SK-MEL-5 (cell line): ENCODE data around the gene WDFY1. TPM values are rescaled to one million over a fixed set of nuclear protein-coding genes. Genes with fewer than 3 reads are reported as not detected.
A peak's percentile ranks its signal among the peaks of the same experiment; 100 is the strongest.
"Not testable (repeated sequence)": the region's sequence is repeated elsewhere in the genome, so short reads cannot be mapped to it uniquely, and the experiment has no call there.

Experiments used
- DNase-seq: peaks from one replicate; pipeline ENCODE4 v3.0.0-alpha.2; 2016; ENCODE audit warnings: low read depth, low spot score
- in situ Hi-C: cut with HindIII; loops from 2 replicates; pipeline ENCODE4 v1.10.0; 2016; ENCODE audit warnings: low sequenced_read_pairs, high pct_unique_total_duplicates, low pct_unique_long_range_greater_than_20kb
- total RNA-seq: library from RNA; depleted of rRNA; stranded (reverse); fragments of >200 nt; shearing (Covaris generic); gene quantifications from 2 replicates; pipeline ENCODE4 v1.2.3, GENCODE V29; 2014

WDFY1 gene
- total RNA-seq, 1 experiment from 2014 or later: 156 TPM

GRCh38 chr2:223880796-223881195 is 64.3 kb downstream of the WDFY1 start:
- in situ Hi-C loops: no loop called here
- no peak for DNase-seq

- no peak for DNase-seq
- in situ Hi-C loops: no loop called here
Observed at GRCh38 chr2:223877721-223878410, 67.3 kb downstream of the WDFY1 start.

- in situ Hi-C loops: no loop called here
- DNase-seq: no peak
Observed at GRCh38 chr2:223873672-223874071, 71.5 kb downstream of the WDFY1 start.

GRCh38 chr2:223872772-223873171 is 72.4 kb downstream of the WDFY1 start:
- DNase-seq, in situ Hi-C loops: not testable (repeated sequence)

GRCh38 chr2:223871661-223872060 is 73.5 kb downstream of the WDFY1 start:
- in situ Hi-C loops, DNase-seq: not testable (repeated sequence)

- in situ Hi-C loops: no loop called here
- DNase-seq: no peak
Observed at GRCh38 chr2:223870840-223871611, 74.1 kb downstream of the WDFY1 start.

GRCh38 chr2:223868005-223868404 is 77.1 kb downstream of the WDFY1 start:
- in situ Hi-C loops: no loop called here
- no peak for DNase-seq

GRCh38 chr2:223865907-223866508 is 79.1 kb downstream of the WDFY1 start:
- in situ Hi-C loops: no loop called here
- DNase-seq: no peak

- in situ Hi-C loops: no loop called here
- no peak for DNase-seq
Observed at GRCh38 chr2:223865124-223865523, 80.0 kb downstream of the WDFY1 start.

- no peak for DNase-seq
- in situ Hi-C loops: no loop called here
Observed at GRCh38 chr2:223863491-223863890, 81.6 kb downstream of the WDFY1 start.

GRCh38 chr2:223860809-223861738 is 84.1 kb downstream of the WDFY1 start:
- in situ Hi-C loops: no loop called here
- DNase-seq: no peak

GRCh38 chr2:223859070-223859469 is 86.1 kb downstream of the WDFY1 start:
- in situ Hi-C loops: no loop called here
- DNase-seq: no peak

- DNase-seq: no peak
- in situ Hi-C loops: no loop called here
Observed at GRCh38 chr2:223856584-223856983, 88.6 kb downstream of the WDFY1 start.

GRCh38 chr2:223856021-223856420 is 89.1 kb downstream of the WDFY1 start:
- no peak for DNase-seq
- in situ Hi-C loops: no loop called here

GRCh38 chr2:223855426-223855825 is 89.7 kb downstream of the WDFY1 start:
- in situ Hi-C loops: no loop called here
- peak; percentile 81 for DNase-seq

- in situ Hi-C loops: no loop called here
- DNase-seq: no peak
Observed at GRCh38 chr2:223854741-223855140, 90.4 kb downstream of the WDFY1 start.

- no peak for DNase-seq
- in situ Hi-C loops: no loop called here
Observed at GRCh38 chr2:223853425-223853837, 91.7 kb downstream of the WDFY1 start.
